Panc1 (cell line): ENCODE measurements around the gene ANK3. TPM values are rescaled to one million over a fixed set of nuclear protein-coding genes. Genes with fewer than 3 reads are reported as not detected.

Experiments used
- ATAC-seq: fragments of 200-7000 bp; cut with Tn5 transposase; 2 replicates; pipeline ENCODE4 v1.9.1; 2020; ENCODE audit warnings: mild to moderate bottlenecking, moderate library complexity
- BruUV-seq: library from RNA; stranded (reverse); fragments of 400-500 nt; replicated peaks from 2 replicates; lab custom pipeline; 2021; lab: Mats Ljungman, UMichigan
- CTCF ChIA-PET: fragments of 300-600 bp; sonication (Branson Sonifier 250); formaldehyde crosslinking; loops from one replicate; lab custom pipeline; 2022; ENCODE audit warnings: antibody characterized with exemption; lab: Charles Lee
- POLR2A ChIA-PET: fragments of 300-600 bp; sonication (Branson Sonifier 250); formaldehyde crosslinking; loops from one replicate; lab custom pipeline; 2022; ENCODE audit warnings: antibody characterized with exemption; lab: Charles Lee
- DNase-seq: peaks from one replicate; pipeline ENCODE4 v3.0.0-alpha.2; 2010; ENCODE audit warnings: low read depth, low spot score
- H3K27ac ChIP-seq: 2 replicates; pipeline ENCODE4 v1.5.1; 2011; ENCODE audit warnings: mild to moderate bottlenecking, low read length, inconsistent platforms
- H3K27me3 ChIP-seq: fragments of 200-500 bp; sonication (Bioruptor generic); 2 replicates; pipeline ENCODE4 v1.6.0; 2014; ENCODE audit warnings: low read length, inconsistent platforms; ENCODE audit not compliant: control insufficient read depth, insufficient read depth
- H3K36me3 ChIP-seq: fragments of 200-500 bp; sonication (Bioruptor generic); 2 replicates; pipeline ENCODE4 v1.5.1; 2014; ENCODE audit warnings: inconsistent platforms, mild to moderate bottlenecking, low read length, moderate library complexity; ENCODE audit not compliant: control insufficient read depth, insufficient read depth
- H3K4me1 ChIP-seq: 2 replicates; pipeline ENCODE4 v1.5.1; 2011; ENCODE audit warnings: inconsistent platforms, mild to moderate bottlenecking, low read length, moderate library complexity; ENCODE audit not compliant: control insufficient read depth, insufficient read depth
- H3K4me3 ChIP-seq, 2 experiments: 2 replicates each; pipeline ENCODE4 v1.5.1; 2011 to 2012; ENCODE audit warnings: low read depth in 2 of 2, low read length in 2 of 2, mild to moderate bottlenecking in 2 of 2, inconsistent platforms in 1 of 2, moderate library complexity in 1 of 2
- H3K9me3 ChIP-seq: fragments of 200-500 bp; sonication (Bioruptor generic); 2 replicates; pipeline ENCODE4 v1.5.1; 2014; ENCODE audit warnings: low read depth, mild to moderate bottlenecking, inconsistent platforms, low read length, moderate library complexity; ENCODE audit not compliant: control insufficient read depth, insufficient read depth
- CTCF ChIP-seq: fragments of 450-650 bp; IDR thresholded peaks from 2 replicates; pipeline ENCODE4 v1.5.1; 2017; ENCODE audit warnings: mild to moderate bottlenecking
- POLR2AphosphoS5 ChIP-seq: IDR thresholded peaks from 2 replicates; pipeline ENCODE4 v1.6.1; 2012; ENCODE audit warnings: mild to moderate bottlenecking, low read depth, low read length, moderate library complexity
- REST ChIP-seq, 2 experiments: IDR thresholded peaks; 2 replicates each; pipeline ENCODE4 v1.6.1; 2011 to 2012; ENCODE audit warnings: low read depth in 2 of 2, control low read depth in 1 of 2, low read length in 1 of 2, mild to moderate bottlenecking in 1 of 2, moderate library complexity in 1 of 2; ENCODE audit not compliant: insufficient read depth in 1 of 2
- SIN3A ChIP-seq: IDR thresholded peaks from 2 replicates; pipeline ENCODE4 v1.6.1; 2012; ENCODE audit warnings: low read depth, mild to moderate bottlenecking, low read length, moderate library complexity, borderline replicate concordance; ENCODE audit not compliant: insufficient read depth
- TCF7L2 ChIP-seq: IDR thresholded peaks from 2 replicates; pipeline ENCODE4 v1.6.1; 2011; ENCODE audit warnings: mild to moderate bottlenecking, low read depth, low read length, inconsistent platforms
- in situ Hi-C: cut with HindIII; loops from 2 replicates; pipeline ENCODE4 v1.10.0; 2016; ENCODE audit warnings: low sequenced_read_pairs, low pct_unique_long_range_greater_than_20kb
- intact Hi-C: fragments of 100-400 bp; cut with micrococcal nuclease; formaldehyde crosslinking; loops from one replicate; pipeline ENCODE4 v1.10.0; 2022; ENCODE audit not compliant: unreplicated experiment
- total RNA-seq: library from RNA; stranded (reverse); gene quantifications from one replicate; pipeline ENCODE4 v1.2.1, GENCODE V29; 2021; ENCODE audit not compliant: unreplicated experiment

The ANK3 gene
- total RNA-seq, 1 experiment from 2014 or later = 2.5 TPM

- no peaks in the 10 kb centered on the region for H3K27me3 ChIP-seq
- no peak for ATAC-seq
- no peak for TF ChIP-seq REST (IDR thresholded peaks at IDR 0.05; ENCODE audit: insufficient read depth in 1 of 2, low read depth in 2 of 2, low read length in 1 of 2)
- no peak for TF ChIP-seq TCF7L2
- no peak for TF ChIP-seq CTCF
- TF ChIP-seq SIN3A = no peak
- TF ChIP-seq POLR2AphosphoS5 = no peak
Observed at GRCh38 chr10:60189861-60190475, 199.7 kb downstream of the ANK3 start.

GRCh38 chr10:60188548-60188947, 201.1 kb downstream of the ANK3 start:
- no TSS peak for BruUV-seq
- Histone ChIP-seq H3K36me3 (no peaks in the 10 kb centered on the region), H3K4me1 (no peaks in the 10 kb centered on the region), H3K9me3 (no peaks in the 10 kb centered on the region), H3K4me3 (no peak overlapping the region), H3K27ac (no peak overlapping the region), H3K27me3 (no peaks in the 10 kb centered on the region)
- ChIA-PET POLR2A (no interaction called here), CTCF (no interaction called here)
- in situ Hi-C loops (no loop called here), intact Hi-C loops (no loop called here)
- ATAC-seq (no peak), DNase-seq (no peak)
- no peak for TF ChIP-seq TCF7L2
- TF ChIP-seq REST (IDR thresholded peaks at IDR 0.05; ENCODE audit: insufficient read depth in 1 of 2, low read depth in 2 of 2, low read length in 1 of 2) = no peak
- no peak for TF ChIP-seq POLR2AphosphoS5
- TF ChIP-seq CTCF = no peak
- no peak for TF ChIP-seq SIN3A

More at GRCh38 chr10:60189861-60190475, 199.7 kb downstream of the ANK3 start:
- Histone ChIP-seq H3K4me3 (no peak overlapping the region), H3K27ac (no peak overlapping the region), H3K4me1 (no peaks in the 10 kb centered on the region), H3K36me3 (no peaks in the 10 kb centered on the region), H3K9me3 (no peaks in the 10 kb centered on the region)
- intact Hi-C loops (no loop called here), in situ Hi-C loops (no loop called here)
- ChIA-PET CTCF (no interaction called here), POLR2A (no interaction called here)
- BruUV-seq = no TSS peak
- DNase-seq = no peak
